Transverse colon (tissue), 4 donors: ENCODE measurements around the gene ARPP19. TPM values are rescaled to one million over a fixed set of nuclear protein-coding genes. Genes with fewer than 3 reads are reported as not detected.
"Not testable (repeated sequence)": the region's sequence is repeated elsewhere in the genome, so short reads cannot be mapped to it uniquely, and the experiment has no call there.

Source experiments
- DNase-seq: peaks from one replicate; pipeline ENCODE4 v3.0.0-alpha.2; 2019
- H3K27ac ChIP-seq, 4 donors: fragments of 200-600 bp; sonication (generic); 2 replicates each; pipeline ENCODE4 v1.5.1; 2016 to 2018; ENCODE audit warnings: inconsistent platforms in 4 of 4
- H3K27me3 ChIP-seq: fragments of 200-600 bp; sonication (generic); 2 replicates; pipeline ENCODE4 v1.5.1; 2017; ENCODE audit warnings: inconsistent platforms
- H3K36me3 ChIP-seq, 4 donors: fragments of 200-600 bp; sonication (generic); 2 replicates each; pipeline ENCODE4 v1.5.1; 2017 to 2019; ENCODE audit warnings: inconsistent platforms in 4 of 4
- H3K4me1 ChIP-seq, 4 donors: fragments of 200-600 bp; sonication (generic); 2 replicates each; pipeline ENCODE4 v1.5.1; 2017 to 2020; ENCODE audit warnings: inconsistent platforms in 4 of 4
- H3K4me3 ChIP-seq, 4 donors: fragments of 200-600 bp; sonication (generic); 1 replicate in 1 of 4; 2 replicates in 3 of 4; pipeline versions ENCODE4 v1.5.1 to v1.6.1; 2017 to 2019; ENCODE audit warnings: inconsistent platforms in 4 of 4
- H3K9me3 ChIP-seq, 2 donors: fragments of 200-600 bp; sonication (generic); 2 replicates each; pipeline ENCODE4 v1.5.1; 2017 to 2019; ENCODE audit warnings: inconsistent platforms in 2 of 2
- EP300 ChIP-seq: sonication (generic); formaldehyde crosslinking; IDR thresholded peaks from one replicate; pipeline ENCODE4 v1.6.1; 2017; ENCODE audit warnings: antibody characterized with exemption, low read depth
- POLR2A ChIP-seq: fragments of 450-650 bp; IDR thresholded peaks from one replicate; pipeline ENCODE4 v1.6.1; 2016; ENCODE audit warnings: antibody characterized with exemption, mild to moderate bottlenecking, moderate library complexity
- POLR2AphosphoS5 ChIP-seq, 3 donors: sonication (generic); formaldehyde crosslinking; IDR thresholded peaks; one replicate each; pipeline ENCODE4 v1.6.1; 2016; ENCODE audit warnings: antibody characterized with exemption in 3 of 3
- WGBS, 2 donors: methylation state at CpG; one replicate each; pipeline ENCODE4 v1.1.5; 2018; ENCODE audit warnings: low coverage in 1 of 2; 5-methylcytosine and 5-hydroxymethylcytosine counted together
- in situ Hi-C, 4 donors: fragments of 200-750 bp; cut with MboI; loops; one replicate each; pipeline versions ENCODE4 v1.15.0 to v1.15.1; 2017; ENCODE audit warnings: low sequenced_read_pairs in 3 of 4, low pct_ligation_motif_present in 1 of 4, low pct_unique_long_range_greater_than_20kb in 1 of 4
- intact Hi-C: fragments of 100-400 bp; cut with DNase I; formaldehyde crosslinking; loops from one replicate; pipeline ENCODE4 v1.15.1; 2023; ENCODE audit warnings: low total_unique reads
- total RNA-seq, 4 donors: library from RNA; depleted of rRNA; stranded (reverse); fragments of >200 nt; gene quantifications; one replicate each; pipeline ENCODE4 v1.1.0, GENCODE V29; 2016
- TF ChIP-seq, protein P1 (sequence below), 5 experiments: fragments of 200-600 bp in 3 of 5; fragments of 450-650 bp in 2 of 5; sonication (generic) in 3 of 5; IDR thresholded peaks; 1 replicate in 2 of 5; 2 replicates in 3 of 5; pipeline ENCODE4 v1.5.1; 2016 to 2017; ENCODE audit warnings: antibody characterized with exemption in 5 of 5, inconsistent platforms in 3 of 5, mild to moderate bottlenecking in 2 of 5, moderate library complexity in 1 of 5

Gene ARPP19
- total RNA-seq, 4 donors from 2014 or later: 33.8 to 92.4 (median 55.4) TPM

DNA sequence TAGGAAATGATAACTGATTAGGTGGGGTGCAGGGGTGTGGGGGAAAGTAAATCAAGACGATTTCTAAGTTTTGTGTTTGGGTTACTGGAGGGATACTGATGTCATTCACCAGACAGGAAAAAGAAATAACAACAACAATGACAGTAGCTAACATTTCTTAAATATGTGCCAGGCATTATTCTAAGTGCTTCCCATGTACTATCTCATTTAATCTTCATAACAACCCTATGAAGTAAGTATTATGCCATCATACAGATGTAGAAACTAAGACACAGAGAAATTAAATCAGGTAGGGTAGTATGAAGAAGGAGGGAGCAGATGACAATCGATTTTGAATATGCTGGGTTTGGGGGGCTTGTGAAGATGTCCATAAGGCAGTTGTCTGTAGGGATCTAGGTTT lies 53.5 kb downstream of the ARPP19 start:
- no peaks in the 10 kb centered on the region for H3K27me3 ChIP-seq
- in situ Hi-C loops (no loop called here), intact Hi-C loops (no loop called here)
- H3K4me1 ChIP-seq: peaks cover 0 to 4% (median 0%) of the 10 kb centered on the region in 4 donors
- DNase-seq: no peak
- no peak overlapping the region for H3K4me3 ChIP-seq
- H3K36me3 ChIP-seq: no peaks in the 10 kb centered on the region
- no peak overlapping the region for H3K27ac ChIP-seq
- WGBS, 2 donors: 84 to 94% methylated on average over 2 of the region's 2 CpGs
- H3K9me3 ChIP-seq: no peaks in the 10 kb centered on the region
- TF ChIP-seq, protein P1, sequence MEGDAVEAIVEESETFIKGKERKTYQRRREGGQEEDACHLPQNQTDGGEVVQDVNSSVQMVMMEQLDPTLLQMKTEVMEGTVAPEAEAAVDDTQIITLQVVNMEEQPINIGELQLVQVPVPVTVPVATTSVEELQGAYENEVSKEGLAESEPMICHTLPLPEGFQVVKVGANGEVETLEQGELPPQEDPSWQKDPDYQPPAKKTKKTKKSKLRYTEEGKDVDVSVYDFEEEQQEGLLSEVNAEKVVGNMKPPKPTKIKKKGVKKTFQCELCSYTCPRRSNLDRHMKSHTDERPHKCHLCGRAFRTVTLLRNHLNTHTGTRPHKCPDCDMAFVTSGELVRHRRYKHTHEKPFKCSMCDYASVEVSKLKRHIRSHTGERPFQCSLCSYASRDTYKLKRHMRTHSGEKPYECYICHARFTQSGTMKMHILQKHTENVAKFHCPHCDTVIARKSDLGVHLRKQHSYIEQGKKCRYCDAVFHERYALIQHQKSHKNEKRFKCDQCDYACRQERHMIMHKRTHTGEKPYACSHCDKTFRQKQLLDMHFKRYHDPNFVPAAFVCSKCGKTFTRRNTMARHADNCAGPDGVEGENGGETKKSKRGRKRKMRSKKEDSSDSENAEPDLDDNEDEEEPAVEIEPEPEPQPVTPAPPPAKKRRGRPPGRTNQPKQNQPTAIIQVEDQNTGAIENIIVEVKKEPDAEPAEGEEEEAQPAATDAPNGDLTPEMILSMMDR (IDR thresholded peaks at IDR 0.05): no peak
- TF ChIP-seq POLR2AphosphoS5 (IDR thresholded peaks at IDR 0.05): no peak
- no peak for TF ChIP-seq POLR2A
- TF ChIP-seq EP300: no peak

DNA sequence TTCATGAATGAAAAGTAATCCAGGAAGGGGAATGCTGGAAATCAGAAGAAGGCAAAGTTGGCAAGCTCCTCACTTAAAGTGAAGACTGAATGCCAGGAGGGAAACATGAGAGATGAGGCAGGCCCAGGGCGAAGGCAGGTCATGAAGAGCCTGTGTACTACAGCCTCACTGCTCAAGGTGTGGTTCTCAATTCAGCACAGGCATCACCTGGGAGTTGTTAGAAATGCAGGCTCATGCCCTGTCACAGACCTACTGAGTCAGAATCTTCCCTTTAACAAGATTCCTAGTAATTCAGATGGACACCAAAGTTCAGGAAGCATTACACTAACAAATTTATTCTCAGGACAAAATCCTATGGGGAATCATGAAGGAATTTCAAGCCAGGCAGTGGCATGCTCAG lies 54.3 kb downstream of the ARPP19 start:
- no peak overlapping the region for H3K4me3 ChIP-seq
- H3K27me3 ChIP-seq: no peaks in the 10 kb centered on the region
- in situ Hi-C loops (no loop called here), intact Hi-C loops (no loop called here)
- H3K27ac ChIP-seq: no peak overlapping the region
- TF ChIP-seq, protein P1 (IDR thresholded peaks at IDR 0.05): no peak
- TF ChIP-seq EP300 (no peak), POLR2A (no peak), POLR2AphosphoS5 (IDR thresholded peaks at IDR 0.05) (no peak)
- H3K36me3 ChIP-seq: no peaks in the 10 kb centered on the region
- H3K4me1 ChIP-seq: no peaks in the 10 kb centered on the region
- no peak for DNase-seq
- 80 to 100% methylated on average over 1 of the region's 1 CpG for WGBS, 2 donors
- H3K9me3 ChIP-seq: no peaks in the 10 kb centered on the region

DNA sequence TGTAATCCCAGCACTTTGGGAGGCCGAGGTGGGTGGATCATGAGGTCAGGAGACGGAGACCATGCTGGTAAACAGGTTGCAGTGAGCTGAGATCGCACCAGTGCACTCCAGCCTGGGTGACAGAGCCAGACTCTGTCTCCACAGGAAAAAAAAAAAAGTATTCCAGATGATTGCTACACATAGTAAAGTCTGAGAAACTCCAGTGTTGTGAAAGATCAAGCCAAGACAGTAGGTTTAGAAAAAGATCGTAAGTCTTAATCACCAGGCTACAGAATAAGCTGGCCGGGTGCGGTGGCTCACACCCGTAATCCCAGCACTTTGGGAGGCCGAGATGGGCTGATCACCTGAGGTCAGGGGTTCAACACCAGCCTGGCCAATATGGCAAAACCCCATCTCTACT lies 56.0 kb downstream of the ARPP19 start:
- H3K4me1 ChIP-seq, intact Hi-C loops, H3K27me3 ChIP-seq, DNase-seq, in situ Hi-C loops, H3K27ac ChIP-seq, H3K36me3 ChIP-seq, H3K4me3 ChIP-seq, H3K9me3 ChIP-seq: not testable (repeated sequence)
- 89 to 90% methylated on average over 2 to 8 of the region's 8 CpGs for WGBS, 2 donors

DNA sequence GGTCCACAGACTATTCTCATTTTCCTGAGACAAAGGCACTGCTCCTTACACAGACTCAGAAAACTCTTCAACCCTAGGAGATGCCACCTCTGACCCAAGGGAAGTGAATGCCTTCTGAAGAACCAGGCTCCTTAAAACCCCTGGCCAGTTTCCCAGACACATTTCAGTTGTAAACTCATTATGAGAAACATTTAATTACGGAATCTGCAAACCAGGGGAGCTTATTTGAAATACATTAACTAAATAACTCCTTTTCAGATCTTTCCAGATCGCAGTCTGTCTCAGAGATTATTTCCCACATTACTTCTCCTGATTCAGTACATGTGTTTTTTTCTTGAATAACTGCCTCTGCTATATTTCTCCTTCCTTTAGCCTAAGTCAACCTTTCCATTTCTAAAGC lies 57.7 kb downstream of the ARPP19 start:
- no peaks in the 10 kb centered on the region for H3K27me3 ChIP-seq
- no peaks in the 10 kb centered on the region for H3K36me3 ChIP-seq
- no peak overlapping the region for H3K27ac ChIP-seq
- TF ChIP-seq, protein P1 (IDR thresholded peaks at IDR 0.05): no peak
- no peak for TF ChIP-seq EP300
- no peak for TF ChIP-seq POLR2A
- no peak for TF ChIP-seq POLR2AphosphoS5 (IDR thresholded peaks at IDR 0.05)
- intact Hi-C loops (no loop called here), in situ Hi-C loops (no loop called here)
- peaks cover 0 to 9% (median 0%) of the 10 kb centered on the region in 4 donors for H3K4me1 ChIP-seq
- no peak overlapping the region for H3K4me3 ChIP-seq
- no peaks in the 10 kb centered on the region for H3K9me3 ChIP-seq
- WGBS, 2 donors: 44 to 66% methylated on average over 2 of the region's 2 CpGs
- no peak for DNase-seq
